SK-N-SH treated with all-trans-retinoic acid at 6 μM for 48 hours (cell line): ENCODE results near the gene M1AP.
A peak's percentile ranks its signal among the peaks of the same experiment; 100 is the strongest.

Experiments
- ATAC-seq: fragments of 200-7000 bp; cut with Tn5 transposase; 3 replicates; pipeline ENCODE4 v1.9.1; 2020; ENCODE audit warnings: mild to moderate bottlenecking, moderate library complexity
- ARNTL ChIP-seq: fragments of 450-650 bp; formaldehyde crosslinking; IDR thresholded peaks from 2 replicates; pipeline ENCODE4 v1.5.0; 2020; ENCODE audit warnings: low read depth, mild to moderate bottlenecking, moderate library complexity, borderline replicate concordance
- BACH2 ChIP-seq: fragments of 250-450 bp; sonication (Bioruptor Pico); IDR thresholded peaks from 2 replicates; pipeline ENCODE4 v1.9.0; 2021; ENCODE audit warnings: mild to moderate bottlenecking, borderline replicate concordance
- ESRRG ChIP-seq: fragments of 250-450 bp; sonication (Bioruptor Pico); IDR thresholded peaks from 2 replicates; pipeline ENCODE4 v1.6.1; 2021; ENCODE audit warnings: mild to moderate bottlenecking
- GLIS3 ChIP-seq: fragments of 250-450 bp; sonication (Bioruptor Pico); IDR thresholded peaks from 2 replicates; pipeline ENCODE4 v1.5.0; 2020; ENCODE audit warnings: mild to moderate bottlenecking, moderate library complexity
- ISL1 ChIP-seq: fragments of 250-450 bp; sonication (Bioruptor Pico); IDR thresholded peaks from 2 replicates; pipeline ENCODE4 v2.1.2; 2022; ENCODE audit warnings: mild to moderate bottlenecking, moderate library complexity
- OSR1 ChIP-seq: fragments of 250-450 bp; sonication (Bioruptor Pico); IDR thresholded peaks from 2 replicates; pipeline ENCODE4 v1.8.0; 2022; ENCODE audit warnings: moderate library complexity, mild to moderate bottlenecking, inconsistent platforms
- PPARA ChIP-seq: fragments of 250-450 bp; sonication (Bioruptor Pico); IDR thresholded peaks from 2 replicates; pipeline ENCODE4 v1.5.0; 2020; ENCODE audit warnings: mild to moderate bottlenecking, borderline replicate concordance
- RARB ChIP-seq: fragments of 250-450 bp; sonication (Bioruptor Pico); IDR thresholded peaks from 2 replicates; pipeline ENCODE4 v1.8.0; 2021; ENCODE audit warnings: mild to moderate bottlenecking, moderate library complexity
- SNAI2 ChIP-seq: fragments of 250-450 bp; sonication (Bioruptor Pico); IDR thresholded peaks from 2 replicates; pipeline ENCODE4 v1.5.0; 2020; ENCODE audit warnings: mild to moderate bottlenecking, moderate library complexity
- TCF4 ChIP-seq: fragments of 250-450 bp; sonication (Bioruptor Pico); IDR thresholded peaks from 2 replicates; pipeline ENCODE4 v1.8.0; 2021; ENCODE audit warnings: mild to moderate bottlenecking, moderate library complexity, borderline replicate concordance
- TOX ChIP-seq: fragments of 250-450 bp; sonication (Bioruptor Pico); IDR thresholded peaks from 2 replicates; pipeline ENCODE4 v1.8.0; 2021; ENCODE audit warnings: mild to moderate bottlenecking, moderate library complexity, borderline replicate concordance
- ZC3H10 ChIP-seq: fragments of 250-450 bp; sonication (Bioruptor Pico); IDR thresholded peaks from 2 replicates; pipeline ENCODE4 v1.5.1; 2021; ENCODE audit warnings: mild to moderate bottlenecking, moderate library complexity
- ZFP3 ChIP-seq: fragments of 250-450 bp; sonication (Bioruptor Pico); IDR thresholded peaks from 2 replicates; pipeline ENCODE4 v1.5.0; 2020; ENCODE audit warnings: mild to moderate bottlenecking, moderate library complexity
- ZFP30 ChIP-seq: fragments of 450-650 bp; formaldehyde crosslinking; IDR thresholded peaks from 2 replicates; pipeline ENCODE4 v1.5.0; 2022; ENCODE audit warnings: mild to moderate bottlenecking, moderate library complexity
- ZNF565 ChIP-seq: fragments of 450-650 bp; formaldehyde crosslinking; conservative IDR thresholded peaks from 2 replicates; pipeline ENCODE4 v1.5.0; 2020; ENCODE audit warnings: low read depth, mild to moderate bottlenecking, moderate library complexity
- ZNF70 ChIP-seq: fragments of 450-650 bp; formaldehyde crosslinking; IDR thresholded peaks from 2 replicates; pipeline ENCODE4 v1.5.0; 2020; ENCODE audit warnings: mild to moderate bottlenecking, moderate library complexity
- ZNF8 ChIP-seq: fragments of 450-650 bp; formaldehyde crosslinking; IDR thresholded peaks from 2 replicates; pipeline ENCODE4 v1.5.0; 2020; ENCODE audit warnings: mild to moderate bottlenecking, moderate library complexity
- TF ChIP-seq, protein P1 (sequence below): fragments of 250-450 bp; sonication (Bioruptor Pico); IDR thresholded peaks from 2 replicates; pipeline ENCODE4 v1.5.1; 2021; ENCODE audit warnings: mild to moderate bottlenecking, moderate library complexity
- TF ChIP-seq, protein P2 (sequence below): fragments of 250-450 bp; sonication (Bioruptor Pico); IDR thresholded peaks from 2 replicates; pipeline ENCODE4 v1.5.0; 2020; ENCODE audit warnings: mild to moderate bottlenecking, moderate library complexity
- TF ChIP-seq, protein P3 (sequence below): fragments of 250-450 bp; sonication (Bioruptor Pico); IDR thresholded peaks from 2 replicates; pipeline ENCODE4 v1.8.0; 2020; ENCODE audit warnings: mild to moderate bottlenecking, moderate library complexity, borderline replicate concordance
- TF ChIP-seq, protein P4 (sequence below): fragments of 250-450 bp; sonication (Bioruptor Pico); IDR thresholded peaks from 2 replicates; pipeline ENCODE4 v1.5.1; 2020; ENCODE audit warnings: low read depth, mild to moderate bottlenecking, moderate library complexity

M1AP gene

DNA sequence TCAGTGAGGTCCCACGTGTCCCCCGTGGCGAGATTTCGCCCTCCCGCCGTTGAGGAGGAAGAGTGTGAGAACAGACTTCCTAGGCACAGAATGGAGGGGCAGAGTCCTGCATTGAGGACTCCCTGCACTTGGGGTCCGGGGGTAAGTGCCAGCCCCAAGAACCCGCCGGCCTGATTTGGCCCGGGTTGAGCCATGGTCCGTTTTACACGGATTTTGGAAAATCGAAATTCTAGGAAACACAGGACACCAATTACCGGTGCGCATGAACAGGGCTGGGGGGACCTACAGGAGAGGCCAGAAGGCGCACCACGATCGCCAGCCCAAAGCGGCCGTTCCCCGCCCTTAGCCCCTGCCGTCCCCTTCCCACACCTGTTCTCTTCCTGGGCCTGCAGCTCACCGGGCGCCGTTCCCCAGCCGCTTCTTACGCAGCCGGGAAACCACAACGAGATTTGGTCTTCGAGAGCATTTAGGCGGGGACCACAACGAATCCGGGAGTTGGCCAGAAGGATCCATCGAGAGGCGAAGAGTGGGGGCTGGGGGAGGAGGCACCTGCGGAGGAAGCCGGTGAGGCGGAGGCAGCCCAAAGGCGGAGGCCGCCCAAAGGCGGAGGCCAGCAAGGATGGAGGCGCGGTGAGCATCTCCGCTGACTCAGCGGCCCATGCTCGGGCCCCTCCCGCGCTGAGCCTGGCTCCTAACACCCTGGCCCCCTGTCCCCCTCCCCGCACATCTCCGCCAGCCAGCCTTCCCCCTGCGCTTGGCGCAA lies 134.3 kb downstream of the M1AP start:
- peak; percentile 18 for ATAC-seq
- no peak for TF ChIP-seq ISL1 (CRISPR knock-in tag)
- TF ChIP-seq, protein P1, sequence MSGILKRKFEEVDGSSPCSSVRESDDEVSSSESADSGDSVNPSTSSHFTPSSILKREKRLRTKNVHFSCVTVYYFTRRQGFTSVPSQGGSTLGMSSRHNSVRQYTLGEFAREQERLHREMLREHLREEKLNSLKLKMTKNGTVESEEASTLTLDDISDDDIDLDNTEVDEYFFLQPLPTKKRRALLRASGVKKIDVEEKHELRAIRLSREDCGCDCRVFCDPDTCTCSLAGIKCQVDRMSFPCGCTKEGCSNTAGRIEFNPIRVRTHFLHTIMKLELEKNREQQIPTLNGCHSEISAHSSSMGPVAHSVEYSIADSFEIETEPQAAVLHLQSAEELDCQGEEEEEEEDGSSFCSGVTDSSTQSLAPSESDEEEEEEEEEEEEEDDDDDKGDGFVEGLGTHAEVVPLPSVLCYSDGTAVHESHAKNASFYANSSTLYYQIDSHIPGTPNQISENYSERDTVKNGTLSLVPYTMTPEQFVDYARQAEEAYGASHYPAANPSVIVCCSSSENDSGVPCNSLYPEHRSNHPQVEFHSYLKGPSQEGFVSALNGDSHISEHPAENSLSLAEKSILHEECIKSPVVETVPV (CRISPR knock-in tag) = no peak
- TF ChIP-seq OSR1 (CRISPR knock-in tag) = no peak
- TF ChIP-seq, protein P2, sequence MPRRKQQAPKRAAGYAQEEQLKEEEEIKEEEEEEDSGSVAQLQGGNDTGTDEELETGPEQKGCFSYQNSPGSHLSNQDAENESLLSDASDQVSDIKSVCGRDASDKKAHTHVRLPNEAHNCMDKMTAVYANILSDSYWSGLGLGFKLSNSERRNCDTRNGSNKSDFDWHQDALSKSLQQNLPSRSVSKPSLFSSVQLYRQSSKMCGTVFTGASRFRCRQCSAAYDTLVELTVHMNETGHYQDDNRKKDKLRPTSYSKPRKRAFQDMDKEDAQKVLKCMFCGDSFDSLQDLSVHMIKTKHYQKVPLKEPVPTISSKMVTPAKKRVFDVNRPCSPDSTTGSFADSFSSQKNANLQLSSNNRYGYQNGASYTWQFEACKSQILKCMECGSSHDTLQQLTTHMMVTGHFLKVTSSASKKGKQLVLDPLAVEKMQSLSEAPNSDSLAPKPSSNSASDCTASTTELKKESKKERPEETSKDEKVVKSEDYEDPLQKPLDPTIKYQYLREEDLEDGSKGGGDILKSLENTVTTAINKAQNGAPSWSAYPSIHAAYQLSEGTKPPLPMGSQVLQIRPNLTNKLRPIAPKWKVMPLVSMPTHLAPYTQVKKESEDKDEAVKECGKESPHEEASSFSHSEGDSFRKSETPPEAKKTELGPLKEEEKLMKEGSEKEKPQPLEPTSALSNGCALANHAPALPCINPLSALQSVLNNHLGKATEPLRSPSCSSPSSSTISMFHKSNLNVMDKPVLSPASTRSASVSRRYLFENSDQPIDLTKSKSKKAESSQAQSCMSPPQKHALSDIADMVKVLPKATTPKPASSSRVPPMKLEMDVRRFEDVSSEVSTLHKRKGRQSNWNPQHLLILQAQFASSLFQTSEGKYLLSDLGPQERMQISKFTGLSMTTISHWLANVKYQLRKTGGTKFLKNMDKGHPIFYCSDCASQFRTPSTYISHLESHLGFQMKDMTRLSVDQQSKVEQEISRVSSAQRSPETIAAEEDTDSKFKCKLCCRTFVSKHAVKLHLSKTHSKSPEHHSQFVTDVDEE (CRISPR knock-in tag) = no peak
- no peak for TF ChIP-seq BACH2 (CRISPR knock-in tag)
- peak; percentile 59; the same call in 1 of the 2 replicates for TF ChIP-seq GLIS3
- no peak for TF ChIP-seq ZC3H10
- TF ChIP-seq RARB (CRISPR knock-in tag) = no peak
- no peak for TF ChIP-seq TOX (CRISPR knock-in tag)
- TF ChIP-seq ZFP30 (CRISPR knock-in tag) = no peak
- TF ChIP-seq, protein P3, sequence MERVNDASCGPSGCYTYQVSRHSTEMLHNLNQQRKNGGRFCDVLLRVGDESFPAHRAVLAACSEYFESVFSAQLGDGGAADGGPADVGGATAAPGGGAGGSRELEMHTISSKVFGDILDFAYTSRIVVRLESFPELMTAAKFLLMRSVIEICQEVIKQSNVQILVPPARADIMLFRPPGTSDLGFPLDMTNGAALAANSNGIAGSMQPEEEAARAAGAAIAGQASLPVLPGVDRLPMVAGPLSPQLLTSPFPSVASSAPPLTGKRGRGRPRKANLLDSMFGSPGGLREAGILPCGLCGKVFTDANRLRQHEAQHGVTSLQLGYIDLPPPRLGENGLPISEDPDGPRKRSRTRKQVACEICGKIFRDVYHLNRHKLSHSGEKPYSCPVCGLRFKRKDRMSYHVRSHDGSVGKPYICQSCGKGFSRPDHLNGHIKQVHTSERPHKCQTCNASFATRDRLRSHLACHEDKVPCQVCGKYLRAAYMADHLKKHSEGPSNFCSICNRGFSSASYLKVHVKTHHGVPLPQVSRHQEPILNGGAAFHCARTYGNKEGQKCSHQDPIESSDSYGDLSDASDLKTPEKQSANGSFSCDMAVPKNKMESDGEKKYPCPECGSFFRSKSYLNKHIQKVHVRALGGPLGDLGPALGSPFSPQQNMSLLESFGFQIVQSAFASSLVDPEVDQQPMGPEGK (CRISPR knock-in tag) = peak; percentile 91; the same call in 1 of the 2 replicates

DNA sequence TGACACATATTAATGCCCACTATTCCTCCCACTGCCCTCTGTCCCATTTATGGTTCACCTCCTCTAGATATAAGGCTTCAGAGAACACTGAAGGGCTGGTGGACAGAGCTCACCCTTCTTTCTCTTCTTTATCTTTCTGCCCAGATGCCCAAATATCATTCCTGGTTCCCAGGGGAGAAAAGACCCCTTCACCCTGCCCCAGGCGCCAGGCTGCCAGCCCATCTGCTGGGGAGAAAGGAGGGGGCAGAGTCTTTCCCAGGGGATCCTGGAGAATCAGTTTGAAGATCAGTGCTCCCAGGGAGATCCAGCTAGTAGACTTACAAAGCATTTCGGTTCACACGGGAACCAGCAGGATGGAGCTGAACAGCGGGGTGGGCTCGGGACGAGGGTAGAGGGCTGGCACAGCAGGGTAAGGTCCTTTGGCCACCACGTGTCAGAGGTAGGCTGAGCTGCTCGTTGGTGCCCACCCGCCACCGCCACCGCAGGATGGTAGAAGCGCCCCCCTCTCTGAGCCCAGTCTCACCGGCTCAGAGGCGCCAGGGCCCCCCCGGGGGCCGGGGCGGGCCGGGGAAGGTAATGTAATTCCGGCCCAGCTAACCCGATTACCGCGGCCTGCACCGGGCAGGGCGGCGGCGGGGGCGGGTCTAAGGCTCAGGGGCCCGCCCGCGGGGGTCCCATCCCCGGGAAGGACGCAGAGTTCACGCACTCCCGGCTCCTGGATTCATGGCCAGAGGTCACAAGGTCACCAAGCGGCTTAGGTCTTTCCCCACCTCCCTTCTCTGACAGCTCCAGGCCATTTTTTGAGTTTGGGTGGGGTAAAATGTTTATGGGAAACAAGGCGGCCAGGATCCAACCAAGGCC lies 135.2 kb downstream of the M1AP start:
- TF ChIP-seq GLIS3 (peak; percentile 67; the same call in 1 of the 2 replicates), ZNF70 (CRISPR knock-in tag) (0 out of 2 replicates have a peak, but pooled peaks have one; percentile 12), RARB (CRISPR knock-in tag) (no peak), ZNF8 (CRISPR knock-in tag) (0 out of 2 replicates have a peak, but pooled peaks have one; percentile 4), TCF4 (CRISPR knock-in tag) (peak; percentile 71; the same call in 1 of the 2 replicates), ISL1 (CRISPR knock-in tag) (peak; percentile 60), ZNF565 (CRISPR knock-in tag) (no peak), ESRRG (no peak), ZFP3 (CRISPR knock-in tag) (peak; percentile 78), ARNTL (CRISPR knock-in tag) (no peak), ZC3H10 (no peak), PPARA (CRISPR knock-in tag) (no peak), SNAI2 (CRISPR knock-in tag) (no peak)
- TF ChIP-seq, protein P3 (CRISPR knock-in tag) = peak; percentile 100
- TF ChIP-seq, protein P4, sequence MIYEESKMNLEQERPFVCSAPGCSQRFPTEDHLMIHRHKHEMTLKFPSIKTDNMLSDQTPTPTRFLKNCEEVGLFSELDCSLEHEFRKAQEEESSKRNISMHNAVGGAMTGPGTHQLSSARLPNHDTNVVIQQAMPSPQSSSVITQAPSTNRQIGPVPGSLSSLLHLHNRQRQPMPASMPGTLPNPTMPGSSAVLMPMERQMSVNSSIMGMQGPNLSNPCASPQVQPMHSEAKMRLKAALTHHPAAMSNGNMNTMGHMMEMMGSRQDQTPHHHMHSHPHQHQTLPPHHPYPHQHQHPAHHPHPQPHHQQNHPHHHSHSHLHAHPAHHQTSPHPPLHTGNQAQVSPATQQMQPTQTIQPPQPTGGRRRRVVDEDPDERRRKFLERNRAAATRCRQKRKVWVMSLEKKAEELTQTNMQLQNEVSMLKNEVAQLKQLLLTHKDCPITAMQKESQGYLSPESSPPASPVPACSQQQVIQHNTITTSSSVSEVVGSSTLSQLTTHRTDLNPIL (CRISPR knock-in tag) = no peak
- TF ChIP-seq, protein P2 (CRISPR knock-in tag) = peak; percentile 12; the same call in 1 of the 2 replicates
- peak; percentile 41 for ATAC-seq
